ENCODE measurements around the gene NRCAM.
"Not testable (repeated sequence)": the region's sequence is repeated elsewhere in the genome, so short reads cannot be mapped to it uniquely, and the experiment has no call there.

NRCAM gene

GRCh38 chr7:108263425-108263824, 192.8 kb downstream of the NRCAM start:
- DNase-seq (ENCODE audit: low spot score), result no peak
- Mint-ChIP-seq H3K36me3 (ENCODE audit: low read depth) (no peaks in the 10 kb centered on the region), H3K27me3 (ENCODE audit: low read depth) (no peaks in the 10 kb centered on the region), H3K4me3 (no peak overlapping the region), H3K9me3 (no peaks in the 10 kb centered on the region), H3K4me1 (ENCODE audit: low read depth) (no peaks in the 10 kb centered on the region), H3K27ac (no peak overlapping the region)

GRCh38 chr7:108261560-108262255, 194.5 kb downstream of the NRCAM start:
- H3K4me3 Mint-ChIP-seq, result no peak overlapping the region
- H3K36me3 Mint-ChIP-seq (ENCODE audit: low read depth), result no peaks in the 10 kb centered on the region
- H3K9me3 Mint-ChIP-seq, result no peaks in the 10 kb centered on the region
- no peak overlapping the region for H3K27ac Mint-ChIP-seq
- no peaks in the 10 kb centered on the region for H3K27me3 Mint-ChIP-seq (ENCODE audit: low read depth)
- DNase-seq (ENCODE audit: low spot score), result no peak
- no peaks in the 10 kb centered on the region for H3K4me1 Mint-ChIP-seq (ENCODE audit: low read depth)

- H3K9me3 Mint-ChIP-seq; H3K27me3 Mint-ChIP-seq (ENCODE audit: low read depth); DNase-seq (ENCODE audit: low spot score); H3K4me1 Mint-ChIP-seq (ENCODE audit: low read depth); H3K27ac Mint-ChIP-seq; H3K36me3 Mint-ChIP-seq (ENCODE audit: low read depth); H3K4me3 Mint-ChIP-seq: not testable (repeated sequence)
These were observed 196.8 kb downstream of the NRCAM start for GRCh38 chr7:108259447-108259846.

- Mint-ChIP-seq H3K9me3 (no peaks in the 10 kb centered on the region), H3K36me3 (ENCODE audit: low read depth) (no peaks in the 10 kb centered on the region), H3K4me1 (ENCODE audit: low read depth) (no peaks in the 10 kb centered on the region), H3K27ac (no peak overlapping the region), H3K27me3 (ENCODE audit: low read depth) (no peaks in the 10 kb centered on the region), H3K4me3 (no peak overlapping the region)
- no peak for DNase-seq (ENCODE audit: low spot score)
These were observed 198.3 kb downstream of the NRCAM start for GRCh38 chr7:108257954-108258353.

GRCh38 chr7:108254259-108254658, 202.0 kb downstream of the NRCAM start:
- Mint-ChIP-seq H3K4me3 (no peak overlapping the region), H3K27ac (no peak overlapping the region), H3K4me1 (ENCODE audit: low read depth) (no peaks in the 10 kb centered on the region), H3K9me3 (no peaks in the 10 kb centered on the region), H3K27me3 (ENCODE audit: low read depth) (no peaks in the 10 kb centered on the region), H3K36me3 (ENCODE audit: low read depth) (no peaks in the 10 kb centered on the region)
- DNase-seq (ENCODE audit: low spot score), result no peak

GRCh38 chr7:108253275-108254044, 202.8 kb downstream of the NRCAM start:
- DNase-seq (ENCODE audit: low spot score), result no peak

GRCh38 chr7:108252177-108252576, 204.1 kb downstream of the NRCAM start:
- Mint-ChIP-seq H3K4me3 (no peak overlapping the region), H3K27me3 (ENCODE audit: low read depth) (no peaks in the 10 kb centered on the region), H3K4me1 (ENCODE audit: low read depth) (no peaks in the 10 kb centered on the region), H3K9me3 (no peaks in the 10 kb centered on the region), H3K36me3 (ENCODE audit: low read depth) (no peaks in the 10 kb centered on the region), H3K27ac (no peak overlapping the region)
- no peak for DNase-seq (ENCODE audit: low spot score)

More at GRCh38 chr7:108253275-108254044, 202.8 kb downstream of the NRCAM start:
- Mint-ChIP-seq H3K4me3 (no peak overlapping the region), H3K27ac (no peak overlapping the region), H3K9me3 (no peaks in the 10 kb centered on the region), H3K36me3 (ENCODE audit: low read depth) (no peaks in the 10 kb centered on the region), H3K27me3 (ENCODE audit: low read depth) (no peaks in the 10 kb centered on the region), H3K4me1 (ENCODE audit: low read depth) (no peaks in the 10 kb centered on the region)

GRCh38 chr7:108251700-108252099, 204.5 kb downstream of the NRCAM start:
- Mint-ChIP-seq H3K27ac (no peak overlapping the region), H3K36me3 (ENCODE audit: low read depth) (no peaks in the 10 kb centered on the region), H3K4me1 (ENCODE audit: low read depth) (no peaks in the 10 kb centered on the region), H3K27me3 (ENCODE audit: low read depth) (no peaks in the 10 kb centered on the region), H3K9me3 (no peaks in the 10 kb centered on the region), H3K4me3 (no peak overlapping the region)
- DNase-seq (ENCODE audit: low spot score), result no peak

GRCh38 chr7:108249453-108249852, 206.8 kb downstream of the NRCAM start:
- Mint-ChIP-seq H3K4me3 (no peak overlapping the region), H3K27me3 (ENCODE audit: low read depth) (no peaks in the 10 kb centered on the region), H3K9me3 (no peaks in the 10 kb centered on the region), H3K27ac (no peak overlapping the region), H3K4me1 (ENCODE audit: low read depth) (no peaks in the 10 kb centered on the region), H3K36me3 (ENCODE audit: low read depth) (no peaks in the 10 kb centered on the region)
- no peak for DNase-seq (ENCODE audit: low spot score)

- H3K9me3 Mint-ChIP-seq, result no peaks in the 10 kb centered on the region
- no peak for DNase-seq (ENCODE audit: low spot score)
- H3K27me3 Mint-ChIP-seq (ENCODE audit: low read depth), result no peaks in the 10 kb centered on the region
- no peak overlapping the region for H3K4me3 Mint-ChIP-seq
- H3K36me3 Mint-ChIP-seq (ENCODE audit: low read depth), result no peaks in the 10 kb centered on the region
- no peak overlapping the region for H3K27ac Mint-ChIP-seq
- no peaks in the 10 kb centered on the region for H3K4me1 Mint-ChIP-seq (ENCODE audit: low read depth)
These were observed 207.4 kb downstream of the NRCAM start for GRCh38 chr7:108248821-108249220.

GRCh38 chr7:108248418-108248817, 207.8 kb downstream of the NRCAM start:
- no peaks in the 10 kb centered on the region for H3K4me1 Mint-ChIP-seq (ENCODE audit: low read depth)
- H3K36me3 Mint-ChIP-seq (ENCODE audit: low read depth), result no peaks in the 10 kb centered on the region
- H3K27me3 Mint-ChIP-seq (ENCODE audit: low read depth), result no peaks in the 10 kb centered on the region
- H3K9me3 Mint-ChIP-seq, result no peaks in the 10 kb centered on the region
- DNase-seq (ENCODE audit: low spot score), result no peak
- H3K4me3 Mint-ChIP-seq, result no peak overlapping the region
- no peak overlapping the region for H3K27ac Mint-ChIP-seq

GRCh38 chr7:108247614-108248013, 208.6 kb downstream of the NRCAM start:
- no peaks in the 10 kb centered on the region for H3K9me3 Mint-ChIP-seq
- H3K36me3 Mint-ChIP-seq (ENCODE audit: low read depth), result no peaks in the 10 kb centered on the region
- no peaks in the 10 kb centered on the region for H3K27me3 Mint-ChIP-seq (ENCODE audit: low read depth)
- no peak for DNase-seq (ENCODE audit: low spot score)
- H3K4me3 Mint-ChIP-seq, result no peak overlapping the region
- H3K4me1 Mint-ChIP-seq (ENCODE audit: low read depth), result no peaks in the 10 kb centered on the region
- no peak overlapping the region for H3K27ac Mint-ChIP-seq

- H3K9me3 Mint-ChIP-seq, result no peaks in the 10 kb centered on the region
- H3K4me3 Mint-ChIP-seq, result no peak overlapping the region
- no peak for DNase-seq (ENCODE audit: low spot score)
- no peaks in the 10 kb centered on the region for H3K4me1 Mint-ChIP-seq (ENCODE audit: low read depth)
- no peaks in the 10 kb centered on the region for H3K27me3 Mint-ChIP-seq (ENCODE audit: low read depth)
- no peak overlapping the region for H3K27ac Mint-ChIP-seq
- no peaks in the 10 kb centered on the region for H3K36me3 Mint-ChIP-seq (ENCODE audit: low read depth)
These were observed 209.9 kb downstream of the NRCAM start for GRCh38 chr7:108246227-108246837.

GRCh38 chr7:108245523-108246226, 210.6 kb downstream of the NRCAM start:
- DNase-seq (ENCODE audit: low spot score), result no peak
- Mint-ChIP-seq H3K4me1 (ENCODE audit: low read depth) (no peaks in the 10 kb centered on the region), H3K9me3 (no peaks in the 10 kb centered on the region), H3K27ac (no peak overlapping the region), H3K36me3 (ENCODE audit: low read depth) (no peaks in the 10 kb centered on the region), H3K27me3 (ENCODE audit: low read depth) (no peaks in the 10 kb centered on the region), H3K4me3 (no peak overlapping the region)
